Ramos (cell line): Measurements from ENCODE around the gene RYR1.

Experiments
- in situ Hi-C: fragments of 300-500 bp; cut with MboI; formaldehyde crosslinking; loops from one replicate; pipeline ENCODE4 v1.14.3; 2022; ENCODE audit warnings: low sequenced_read_pairs; ENCODE audit not compliant: unreplicated experiment

The RYR1 gene

GRCh38 chr19:38619361-38620174 is 186.1 kb downstream of the RYR1 start:
- in situ Hi-C loops: no loop called here

- in situ Hi-C loops: no loop called here
Measured at GRCh38 chr19:38624822-38625221, 191.3 kb downstream of the RYR1 start.

DNA sequence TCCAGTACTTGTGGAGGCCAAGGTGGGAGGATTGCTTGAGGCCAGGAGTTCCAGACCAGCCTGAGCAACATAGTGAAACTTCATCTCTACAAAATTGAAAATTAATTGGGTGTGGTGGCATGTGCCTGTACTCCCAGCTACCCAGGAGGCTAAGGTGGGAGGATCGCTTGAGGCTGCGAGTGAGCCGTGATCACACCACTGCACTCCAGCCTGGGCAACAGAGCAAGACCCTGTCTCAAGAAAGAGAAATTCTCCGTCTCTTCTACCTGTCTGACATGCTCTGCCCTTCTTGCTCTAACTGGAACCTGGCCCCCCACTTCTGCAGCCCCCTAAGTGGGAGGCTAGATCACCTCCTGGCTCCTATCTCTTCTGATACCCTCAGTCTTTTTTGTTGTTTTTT is 192.9 kb downstream of the RYR1 start:
- in situ Hi-C loops: no loop called here

GRCh38 chr19:38629568-38629967 is 196.1 kb downstream of the RYR1 start:
- in situ Hi-C loops: no loop called here

DNA sequence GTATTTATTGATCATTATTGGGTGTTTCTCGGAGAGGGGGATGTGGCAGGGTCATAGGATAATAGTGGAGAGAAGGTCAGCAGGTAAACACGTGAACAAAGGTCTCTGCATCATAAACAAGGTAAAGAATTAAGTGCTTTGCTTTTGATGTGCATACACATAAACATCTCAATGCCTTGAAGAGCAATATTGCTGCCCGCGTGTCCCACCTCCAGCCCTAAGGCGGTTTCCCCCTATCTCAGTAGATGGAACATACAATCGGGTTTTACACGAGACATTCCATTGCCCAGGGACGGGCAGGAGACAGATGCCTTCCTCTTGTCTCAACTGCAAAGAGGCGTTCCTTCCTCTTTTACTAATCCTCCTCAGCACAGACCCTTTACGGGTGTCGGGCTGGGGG is 197.8 kb downstream of the RYR1 start:
- in situ Hi-C loops: loop anchor here (5.0 kb wide), 1 partner anchor 84 kb away; no protein-coding TSS in a partner anchor

DNA sequence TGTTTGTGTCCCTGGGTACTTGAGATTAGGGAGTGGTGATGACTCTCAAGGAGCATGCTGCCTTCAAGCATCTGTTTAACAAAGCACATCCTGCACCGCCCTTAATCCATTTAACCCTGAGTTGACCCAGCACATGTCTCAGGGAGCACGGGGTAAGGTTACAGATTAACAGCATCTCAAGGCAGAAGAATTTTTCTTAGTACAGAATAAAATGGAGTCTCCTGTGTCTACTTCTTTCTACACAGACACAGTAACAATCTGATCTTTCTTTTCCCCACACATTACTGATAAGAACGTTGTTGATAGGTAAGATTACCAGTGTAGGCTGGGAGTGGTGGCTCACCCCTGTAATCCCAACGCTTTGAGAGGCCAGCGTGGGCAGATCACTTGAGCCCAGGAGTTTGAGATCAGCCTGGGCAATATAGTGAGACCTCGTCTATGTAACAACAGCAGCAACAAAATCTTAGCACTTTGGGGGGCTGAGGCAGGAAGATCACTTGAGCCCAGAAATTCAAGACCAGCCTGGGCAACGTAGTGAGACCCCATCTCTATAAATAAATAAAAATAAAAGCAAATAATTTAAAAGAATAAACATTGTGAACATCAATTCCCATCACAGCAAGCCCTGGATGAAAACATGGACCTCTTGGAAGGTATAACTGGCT is 198.5 kb downstream of the RYR1 start:
- in situ Hi-C loops: loop anchor here (5.0 kb wide), 1 partner anchor 85 kb away; no protein-coding TSS in a partner anchor

- in situ Hi-C loops: loop anchor here (5.0 kb wide), 1 partner anchor 85 kb away; no protein-coding TSS in a partner anchor
Measured at GRCh38 chr19:38632476-38633213, 199.2 kb downstream of the RYR1 start.

- in situ Hi-C loops: loop anchor here (5.0 kb wide), 1 partner anchor 88 kb away; no protein-coding TSS in a partner anchor
Measured at GRCh38 chr19:38634757-38635482, 201.4 kb downstream of the RYR1 start.

DNA sequence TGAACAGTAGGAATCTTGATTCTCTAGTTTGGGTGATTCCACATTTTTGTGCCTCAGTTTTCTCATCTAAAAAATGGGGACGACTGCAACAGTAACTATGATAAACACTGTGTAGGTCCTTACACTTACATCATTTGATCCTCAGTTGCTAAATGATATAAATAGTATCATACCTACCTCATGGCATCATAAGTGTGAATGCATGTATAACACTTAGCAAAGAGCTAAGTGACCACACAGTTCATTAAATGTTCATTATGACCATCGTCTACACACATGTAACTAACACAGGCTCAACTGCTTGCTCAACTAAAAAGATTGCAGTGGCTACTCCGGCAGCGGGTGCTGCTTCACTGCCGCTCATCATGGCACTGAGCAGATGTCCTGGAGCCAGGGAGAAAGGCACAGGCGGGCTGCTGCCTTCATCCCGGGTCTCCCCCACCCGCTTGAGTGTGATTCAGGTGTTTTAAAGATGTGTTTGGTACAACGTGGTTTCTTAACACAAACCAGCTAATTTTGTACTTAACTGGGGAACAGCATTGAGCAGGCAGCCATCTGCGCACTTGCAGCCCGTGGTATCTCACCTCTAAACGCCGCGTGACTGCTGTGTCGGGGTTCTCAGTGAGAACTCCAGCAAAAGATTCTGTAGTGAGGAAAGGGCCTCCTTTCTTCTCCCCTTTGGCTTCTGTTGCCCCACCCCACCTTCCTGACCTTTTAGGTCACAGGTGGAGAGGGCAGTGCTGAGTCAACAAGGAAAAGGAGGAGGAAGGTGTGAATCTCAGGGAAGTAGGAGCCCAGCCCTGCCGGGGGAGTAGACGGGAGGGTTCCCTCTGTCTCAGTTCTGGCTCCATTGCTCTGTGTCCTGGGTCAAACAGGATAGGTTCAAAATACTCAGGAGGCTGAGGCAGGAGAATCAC is 202.2 kb downstream of the RYR1 start:
- in situ Hi-C loops: no loop called here
